ENCODE measurements around the gene PAX6.

The PAX6 gene

GRCh38 chr11:31844351-31844750 is 33.2 kb upstream of the PAX6 start:
- no peak for TF ChIP-seq TCF4 (CRISPR knock-in tag; IDR thresholded peaks at IDR 0.05; ENCODE audit: borderline replicate concordance)
- TF ChIP-seq ZFP30 (CRISPR knock-in tag; IDR thresholded peaks at IDR 0.05), result no peak
- no peak for TF ChIP-seq CREB5 (CRISPR knock-in tag; IDR thresholded peaks at IDR 0.05; ENCODE audit: low read depth)
- no peak for TF ChIP-seq OSR1 (CRISPR knock-in tag; IDR thresholded peaks at IDR 0.05)
- no peak for TF ChIP-seq ESRRG (CRISPR knock-in tag; IDR thresholded peaks at IDR 0.05)
- no peak for TF ChIP-seq ZNF70 (CRISPR knock-in tag; IDR thresholded peaks at IDR 0.05)
- TF ChIP-seq GLIS3 (CRISPR knock-in tag; IDR thresholded peaks at IDR 0.05), result no peak
- TF ChIP-seq POU6F1 (CRISPR knock-in tag; IDR thresholded peaks at IDR 0.05; ENCODE audit: borderline replicate concordance, low read depth), result no peak
- no peak for TF ChIP-seq ARNTL (CRISPR knock-in tag; IDR thresholded peaks at IDR 0.05; ENCODE audit: borderline replicate concordance, low read depth)
- no peak for TF ChIP-seq CSDC2 (CRISPR knock-in tag; IDR thresholded peaks at IDR 0.05)
- TF ChIP-seq PPARA (CRISPR knock-in tag; IDR thresholded peaks at IDR 0.05; ENCODE audit: borderline replicate concordance), result no peak
- no peak for ATAC-seq

- TF ChIP-seq CREB5 (CRISPR knock-in tag; IDR thresholded peaks at IDR 0.05; ENCODE audit: low read depth) (no peak), ZC3H10 (CRISPR knock-in tag; IDR thresholded peaks at IDR 0.05) (no peak), TOX (CRISPR knock-in tag; IDR thresholded peaks at IDR 0.05; ENCODE audit: borderline replicate concordance) (no peak), RARB (CRISPR knock-in tag; IDR thresholded peaks at IDR 0.05) (no peak), CSRNP3 (CRISPR knock-in tag; IDR thresholded peaks at IDR 0.05) (no peak), SNAI2 (CRISPR knock-in tag; IDR thresholded peaks at IDR 0.05) (no peak), ESRRG (CRISPR knock-in tag; IDR thresholded peaks at IDR 0.05) (no peak), ZFP30 (CRISPR knock-in tag; IDR thresholded peaks at IDR 0.05) (no peak), PPARA (CRISPR knock-in tag; IDR thresholded peaks at IDR 0.05; ENCODE audit: borderline replicate concordance) (no peak), ZNF70 (CRISPR knock-in tag; IDR thresholded peaks at IDR 0.05) (no peak), TCF4 (CRISPR knock-in tag; IDR thresholded peaks at IDR 0.05; ENCODE audit: borderline replicate concordance) (no peak), OSR1 (CRISPR knock-in tag; IDR thresholded peaks at IDR 0.05) (no peak), ZNF565 (CRISPR knock-in tag; conservative IDR thresholded peaks at IDR 0.05; ENCODE audit: low read depth) (no peak), ZNF8 (CRISPR knock-in tag; IDR thresholded peaks at IDR 0.05) (no peak), TSHZ2 (CRISPR knock-in tag; IDR thresholded peaks at IDR 0.05) (no peak), BACH2 (CRISPR knock-in tag; IDR thresholded peaks at IDR 0.05; ENCODE audit: borderline replicate concordance) (no peak), CSDC2 (CRISPR knock-in tag; IDR thresholded peaks at IDR 0.05) (no peak)
- no peak for ATAC-seq
These were observed 30.3 kb upstream of the PAX6 start for GRCh38 chr11:31841435-31841834.

GRCh38 chr11:31834237-31834636 is 23.1 kb upstream of the PAX6 start:
- TF ChIP-seq OSR1 (CRISPR knock-in tag; IDR thresholded peaks at IDR 0.05), result no peak
- no peak for TF ChIP-seq CREB5 (CRISPR knock-in tag; IDR thresholded peaks at IDR 0.05; ENCODE audit: low read depth)
- no peak for TF ChIP-seq SNAI2 (CRISPR knock-in tag; IDR thresholded peaks at IDR 0.05)
- no peak for TF ChIP-seq ISL1 (CRISPR knock-in tag; IDR thresholded peaks at IDR 0.05)
- ATAC-seq, result no peak
